Spleen (tissue), 11 donors: Measurements from ENCODE around the gene CSK. TPM values are rescaled to one million over a fixed set of nuclear protein-coding genes. Genes with fewer than 3 reads are reported as not detected.

Experiments used
- DNase-seq: peaks from one replicate; pipeline ENCODE4 v3.0.0-alpha.2; 2020
- H3K27ac ChIP-seq, 8 donors: fragments of 200-600 bp; sonication (generic) in 7 of 8; 1 replicate in 4 of 8; 2 replicates in 4 of 8; pipeline versions ENCODE4 v1.5.0 to v1.8.0; 2016 to 2021; ENCODE audit warnings: inconsistent platforms in 4 of 8, mild to moderate bottlenecking in 4 of 8, moderate library complexity in 1 of 8
- H3K27me3 ChIP-seq, 7 donors: fragments of 200-600 bp; sonication (generic) in 6 of 7; replicated peaks in 1 of 7; 1 replicate in 4 of 7; 2 replicates in 3 of 7; pipeline versions ENCODE4 v1.5.0 to v1.8.0; 2016 to 2021; ENCODE audit warnings: inconsistent platforms in 3 of 7, mild to moderate bottlenecking in 1 of 7
- H3K36me3 ChIP-seq, 6 donors: fragments of 200-600 bp; sonication (generic) in 5 of 6; 1 replicate in 4 of 6; 2 replicates in 2 of 6; pipeline versions ENCODE4 v1.5.0 to v1.8.0; 2016 to 2021; ENCODE audit warnings: inconsistent platforms in 2 of 6
- H3K4me1 ChIP-seq, 6 donors: fragments of 200-600 bp; sonication (generic) in 5 of 6; 1 replicate in 3 of 6; 2 replicates in 3 of 6; pipeline versions ENCODE4 v1.5.0 to v1.8.0; 2016 to 2021; ENCODE audit warnings: inconsistent platforms in 3 of 6
- H3K4me3 ChIP-seq, 8 donors: fragments of 200-600 bp; sonication (generic) in 7 of 8; 1 replicate in 4 of 8; 2 replicates in 4 of 8; pipeline versions ENCODE4 v1.5.0 to v1.8.0; 2016 to 2021; ENCODE audit warnings: inconsistent platforms in 4 of 8, mild to moderate bottlenecking in 4 of 8, moderate library complexity in 2 of 8
- H3K9me3 ChIP-seq, 8 donors: fragments of 200-600 bp; sonication (generic) in 7 of 8; 1 replicate in 4 of 8; 2 replicates in 4 of 8; pipeline versions ENCODE4 v1.5.0 to v1.8.0; 2016 to 2021; ENCODE audit warnings: inconsistent platforms in 4 of 8
- POLR2A ChIP-seq, 3 donors: fragments of 450-650 bp; IDR thresholded peaks; one replicate each; pipeline ENCODE4 v1.5.1; 2017; ENCODE audit warnings: antibody characterized with exemption in 3 of 3, mild to moderate bottlenecking in 1 of 3
- POLR2AphosphoS5 ChIP-seq, 3 donors: sonication (generic); formaldehyde crosslinking; IDR thresholded peaks; one replicate each; pipeline ENCODE4 v1.5.1; 2017; ENCODE audit warnings: antibody characterized with exemption in 3 of 3
- WGBS, 5 donors: extraction: QIAGEN DNeasy Blood & Tissue Kit in 3 of 5; methylation state at CpG; one replicate each; pipeline versions ENCODE4 v1.1.5 to v1.1.7; 2013 to 2018; 5-methylcytosine and 5-hydroxymethylcytosine counted together
- intact Hi-C: fragments of 100-400 bp; cut with DNase I; formaldehyde crosslinking; loops from one replicate; pipeline ENCODE4 v1.15.0; 2023; ENCODE audit warnings: low total_unique reads
- polyA plus RNA-seq, 3 donors: library from polyadenylated mRNA; stranded (reverse); fragments of 200-250 nt; gene quantifications; one replicate each; pipeline ENCODE4 v1.2.1, GENCODE V29; 2013
- total RNA-seq, 7 donors: library from RNA; depleted of rRNA in 3 of 7; stranded (reverse); fragments of >200 nt in 3 of 7; fragmentation: NEBNext Ultra II Directional in 4 of 7; extraction: Animal tissue kit (Norgen Biotek cat#: 25700) in 4 of 7; gene quantifications; one replicate each; pipeline versions ENCODE4 v1.1.0 to v1.2.1, GENCODE V29; 2016 to 2021
- TF ChIP-seq, protein P1 (sequence below), 11 experiments: fragments of 200-600 bp in 7 of 11; fragments of 450-650 bp in 4 of 11; sonication (generic) in 4 of 11; IDR thresholded peaks in 8 of 11; conservative IDR thresholded peaks in 3 of 11; 1 replicate in 7 of 11; 2 replicates in 4 of 11; pipeline versions ENCODE4 v1.4.0 to v1.8.0; 2016 to 2021; ENCODE audit warnings: antibody characterized with exemption in 11 of 11, inconsistent platforms in 4 of 11, mild to moderate bottlenecking in 1 of 11
- donor health status: healthy with polysubstance abuse.
- donor health status: DM: no; HTN: no; CAD: no; lungs with moderate emphysema.
- donor health status: DM: no; HTN: no; CAD: no.
- donor health status: Bipolar disorder and iron deficiency.
- donor health status: healthy.
- donor health status: DM: no; HTN: no; CAD: no.
- donor health status: DM: yes; HTN: yes; CAD: no.

CSK gene
- total and polyA plus RNA-seq, 10 donors, result 121 to 281 (median 192) TPM

DNA sequence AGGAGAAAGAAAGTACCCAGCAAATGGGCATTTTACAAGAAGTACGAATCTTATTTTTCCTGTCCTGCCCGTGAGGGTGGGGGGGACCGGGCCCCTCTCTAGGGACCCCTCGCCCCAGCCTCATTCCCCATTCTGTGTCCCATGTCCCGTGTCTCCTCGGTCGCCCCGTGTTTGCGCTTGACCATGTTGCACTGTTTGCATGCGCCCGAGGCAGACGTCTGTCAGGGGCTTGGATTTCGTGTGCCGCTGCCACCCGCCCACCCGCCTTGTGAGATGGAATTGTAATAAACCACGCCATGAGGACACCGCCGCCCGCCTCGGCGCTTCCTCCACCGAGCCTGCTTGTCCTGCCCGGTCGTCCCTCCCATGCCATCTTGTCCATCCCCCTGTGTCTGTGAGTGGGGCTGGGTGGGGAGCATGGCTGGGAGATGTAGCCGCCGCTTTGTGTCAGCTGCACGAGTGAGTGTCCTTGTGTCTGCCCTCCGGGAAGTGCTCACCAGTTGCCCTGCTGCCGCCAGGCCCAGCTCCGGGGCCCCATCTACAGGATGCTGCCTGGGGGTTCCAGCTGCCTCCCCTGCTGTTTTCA lies 21.1 kb downstream of the CSK start:
- Histone ChIP-seq H3K27me3 (no peaks in the 10 kb centered on the region), H3K9me3 (no peaks in the 10 kb centered on the region), H3K36me3 (peaks cover 0 to 74% (median 59%) of the 10 kb centered on the region in 6 donors), H3K4me1 (peaks cover 24 to 45% (median 32%) of the 10 kb centered on the region in 6 donors), H3K27ac (no peak overlapping the region), H3K4me3 (no peak overlapping the region)
- WGBS, 5 donors, result 88 to 92% (median 90%) methylated on average over 29 to 31 of the region's 31 CpGs
- TF ChIP-seq, protein P1, sequence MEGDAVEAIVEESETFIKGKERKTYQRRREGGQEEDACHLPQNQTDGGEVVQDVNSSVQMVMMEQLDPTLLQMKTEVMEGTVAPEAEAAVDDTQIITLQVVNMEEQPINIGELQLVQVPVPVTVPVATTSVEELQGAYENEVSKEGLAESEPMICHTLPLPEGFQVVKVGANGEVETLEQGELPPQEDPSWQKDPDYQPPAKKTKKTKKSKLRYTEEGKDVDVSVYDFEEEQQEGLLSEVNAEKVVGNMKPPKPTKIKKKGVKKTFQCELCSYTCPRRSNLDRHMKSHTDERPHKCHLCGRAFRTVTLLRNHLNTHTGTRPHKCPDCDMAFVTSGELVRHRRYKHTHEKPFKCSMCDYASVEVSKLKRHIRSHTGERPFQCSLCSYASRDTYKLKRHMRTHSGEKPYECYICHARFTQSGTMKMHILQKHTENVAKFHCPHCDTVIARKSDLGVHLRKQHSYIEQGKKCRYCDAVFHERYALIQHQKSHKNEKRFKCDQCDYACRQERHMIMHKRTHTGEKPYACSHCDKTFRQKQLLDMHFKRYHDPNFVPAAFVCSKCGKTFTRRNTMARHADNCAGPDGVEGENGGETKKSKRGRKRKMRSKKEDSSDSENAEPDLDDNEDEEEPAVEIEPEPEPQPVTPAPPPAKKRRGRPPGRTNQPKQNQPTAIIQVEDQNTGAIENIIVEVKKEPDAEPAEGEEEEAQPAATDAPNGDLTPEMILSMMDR (IDR thresholded peaks at IDR 0.05 in 8 of 11, conservative IDR thresholded peaks at IDR 0.05 in 3 of 11), result no peak
- TF ChIP-seq POLR2AphosphoS5 (IDR thresholded peaks at IDR 0.05), result peak in 1 of 3 donors; percentile 56
- no peak for DNase-seq
- intact Hi-C loops, result loop anchor here (5.0 kb wide), 1 partner anchor 36 kb away; no protein-coding TSS in a partner anchor

DNA sequence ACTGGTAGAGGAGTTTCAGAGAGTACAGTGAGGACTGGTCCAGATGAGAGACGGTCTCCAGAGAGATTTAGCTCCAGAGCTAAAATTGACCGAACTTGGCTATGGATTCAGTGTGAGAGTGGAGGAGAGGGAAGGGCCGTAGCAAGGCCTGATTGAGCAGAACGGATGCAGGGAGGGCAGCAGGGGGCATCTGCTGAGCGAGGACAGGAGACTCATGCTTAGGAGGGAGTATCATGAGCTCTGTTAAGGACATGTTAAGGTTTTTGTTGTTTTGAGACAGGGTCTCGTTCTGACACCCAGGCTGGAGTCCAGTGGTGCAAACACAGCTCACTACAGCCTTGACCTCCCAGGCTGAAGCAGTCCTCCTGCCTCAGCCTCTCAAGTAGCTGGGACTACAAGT lies 23.1 kb downstream of the CSK start:
- no peak overlapping the region for H3K4me3 ChIP-seq
- 69 to 87% (median 77%) methylated on average over 6 of the region's 6 CpGs for WGBS, 5 donors
- H3K27me3 ChIP-seq, result no peaks in the 10 kb centered on the region
- peak overlapping the region in 2 of 8 donors; percentile 23 to 40 for H3K27ac ChIP-seq
- TF ChIP-seq, protein P1 (IDR thresholded peaks at IDR 0.05 in 8 of 11, conservative IDR thresholded peaks at IDR 0.05 in 3 of 11), result no peak
- no peak for TF ChIP-seq POLR2A (IDR thresholded peaks at IDR 0.05)
- peak in 2 of 3 donors; percentile 54 to 67 for TF ChIP-seq POLR2AphosphoS5 (IDR thresholded peaks at IDR 0.05)
- H3K4me1 ChIP-seq, result peaks cover 7 to 41% (median 15%) of the 10 kb centered on the region in 6 donors
- intact Hi-C loops, result loop anchor here (5.0 kb wide), 1 partner anchor 38 kb away; no protein-coding TSS in a partner anchor
- DNase-seq, result no peak
- no peaks in the 10 kb centered on the region for H3K9me3 ChIP-seq
- H3K36me3 ChIP-seq, result peaks cover 0 to 55% (median 44%) of the 10 kb centered on the region in 6 donors

DNA sequence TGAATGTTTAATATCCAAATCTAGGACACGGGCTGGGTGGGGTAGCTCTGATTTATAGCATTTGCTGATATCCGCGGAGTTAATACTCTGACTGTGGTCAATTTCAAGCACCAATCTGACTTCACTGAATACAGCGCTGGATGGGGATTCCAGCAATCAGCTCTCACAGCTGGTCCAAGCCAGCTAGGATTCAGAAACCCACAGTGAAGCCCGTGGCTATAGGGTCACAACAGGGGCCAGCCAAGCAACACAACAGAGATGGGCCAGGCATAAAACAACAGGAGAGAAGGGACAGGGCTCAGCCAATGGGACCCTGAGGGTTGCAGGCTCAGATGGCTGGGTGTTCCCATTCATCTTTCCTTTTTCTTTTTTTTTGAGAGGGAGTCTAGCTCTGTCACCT lies 25.4 kb downstream of the CSK start:
- peaks cover 0 to 27% (median 4%) of the 10 kb centered on the region in 6 donors for H3K4me1 ChIP-seq
- H3K27me3 ChIP-seq, result no peaks in the 10 kb centered on the region
- intact Hi-C loops, result no loop called here
- DNase-seq, result no peak
- TF ChIP-seq POLR2AphosphoS5 (IDR thresholded peaks at IDR 0.05) (peak in 1 of 3 donors; percentile 2), POLR2A (IDR thresholded peaks at IDR 0.05) (no peak)
- H3K27ac ChIP-seq, result peak overlapping the region in 1 of 8 donors; percentile 45
- no peak overlapping the region for H3K4me3 ChIP-seq
- H3K9me3 ChIP-seq, result no peaks in the 10 kb centered on the region
- peaks cover 0 to 31% (median 21%) of the 10 kb centered on the region in 6 donors for H3K36me3 ChIP-seq
- 70 to 87% (median 77%) methylated on average over 5 of the region's 5 CpGs for WGBS, 5 donors

DNA sequence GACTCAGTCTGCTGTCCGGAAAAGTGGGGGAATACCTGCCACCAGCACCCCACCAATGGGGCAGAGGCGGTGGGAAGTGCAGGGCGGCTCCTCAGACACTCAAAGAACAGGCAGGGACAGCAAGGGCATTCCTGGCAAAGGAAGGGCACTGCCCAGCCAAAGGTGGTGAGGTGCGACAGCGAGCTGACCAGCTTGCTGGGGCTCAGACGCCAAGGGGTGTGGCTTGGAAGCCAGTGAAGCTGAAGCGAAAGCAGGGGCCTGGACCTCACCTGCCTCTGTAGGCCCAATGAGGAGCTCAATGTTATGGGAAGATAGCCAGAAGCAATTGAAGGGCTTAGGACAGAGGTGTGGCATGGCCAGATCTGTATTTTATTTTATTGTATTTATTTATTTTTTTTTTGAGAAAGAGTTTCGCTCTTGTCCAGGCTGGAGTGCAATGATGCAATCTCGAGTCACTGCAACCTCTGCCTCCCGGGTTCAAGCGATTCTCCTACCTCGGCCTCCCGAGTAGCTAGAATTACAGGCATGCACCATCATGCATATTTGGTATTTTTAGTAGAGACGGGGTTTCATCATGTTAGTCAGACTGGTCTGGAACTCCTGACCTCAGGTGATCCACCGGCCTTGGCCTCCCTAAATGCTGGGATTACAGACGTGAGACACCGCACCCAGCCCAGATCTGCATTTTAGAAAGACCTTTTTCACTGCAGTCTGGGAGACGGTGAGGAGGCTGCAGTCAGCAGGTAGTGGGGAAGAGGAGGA lies 26.4 kb downstream of the CSK start:
- H3K27me3 ChIP-seq, result no peaks in the 10 kb centered on the region
- WGBS, 5 donors, result 78 to 89% (median 83%) methylated on average over 18 of the region's 18 CpGs
- TF ChIP-seq, protein P1 (IDR thresholded peaks at IDR 0.05 in 8 of 11, conservative IDR thresholded peaks at IDR 0.05 in 3 of 11), result no peak
- TF ChIP-seq POLR2AphosphoS5 (IDR thresholded peaks at IDR 0.05), result peak; percentile 34 to 75 (median 42)
- no peak for DNase-seq
- peaks cover 0 to 21% (median 12%) of the 10 kb centered on the region in 6 donors for H3K36me3 ChIP-seq
- intact Hi-C loops, result no loop called here
- peak overlapping the region in 1 of 8 donors; percentile 45 for H3K27ac ChIP-seq
- no peak overlapping the region for H3K4me3 ChIP-seq
- H3K9me3 ChIP-seq, result no peaks in the 10 kb centered on the region
- H3K4me1 ChIP-seq, result peaks cover 0 to 27% (median 4%) of the 10 kb centered on the region in 6 donors
